H9 (cell line): ENCODE results near the gene STARD10. TPM values are rescaled to one million over a fixed set of nuclear protein-coding genes. Genes with fewer than 3 reads are reported as not detected.

Experiments
- DNase-seq: peaks from one replicate; pipeline ENCODE4 v3.0.0-alpha.2; 2017
- H2AFZ ChIP-seq: one replicate; pipeline ENCODE4 v1.6.1; 2013; ENCODE audit warnings: mild to moderate bottlenecking, low read length, control low read depth, moderate library complexity
- H2AK5ac ChIP-seq: 2 replicates; pipeline ENCODE4 v1.6.1; 2013; ENCODE audit warnings: low read length, control low read depth, mixed read lengths; ENCODE audit not compliant: insufficient read length
- H2BK120ac ChIP-seq: one replicate; pipeline ENCODE4 v1.6.1; 2013; ENCODE audit warnings: low read depth, mild to moderate bottlenecking, low read length, control low read depth, inconsistent platforms; ENCODE audit not compliant: poor library complexity, severe bottlenecking
- H2BK12ac ChIP-seq: 2 replicates; pipeline ENCODE4 v1.6.1; 2013; ENCODE audit warnings: low read length, control low read depth, mixed read lengths, low read depth; ENCODE audit not compliant: insufficient read length
- H2BK15ac ChIP-seq: 2 replicates; pipeline ENCODE4 v1.6.1; 2013; ENCODE audit warnings: low read depth, low read length, control low read depth
- H2BK20ac ChIP-seq: one replicate; pipeline ENCODE4 v1.6.1; 2013; ENCODE audit warnings: low read depth, mild to moderate bottlenecking, low read length, control low read depth, inconsistent platforms; ENCODE audit not compliant: poor library complexity, severe bottlenecking
- H2BK5ac ChIP-seq: 2 replicates; pipeline ENCODE4 v1.6.1; 2013; ENCODE audit warnings: low read length, control low read depth, mixed read lengths; ENCODE audit not compliant: insufficient read length
- H3K14ac ChIP-seq: 2 replicates; pipeline ENCODE4 v1.6.1; 2013; ENCODE audit warnings: low read length, control low read depth; ENCODE audit not compliant: insufficient read depth
- H3K18ac ChIP-seq: 2 replicates; pipeline ENCODE4 v1.6.1; 2013; ENCODE audit warnings: low read depth, mild to moderate bottlenecking, mixed read lengths, low read length, control low read depth; ENCODE audit not compliant: insufficient read length
- H3K23ac ChIP-seq: 2 replicates; pipeline ENCODE4 v1.6.1; 2013; ENCODE audit warnings: low read length, control low read depth, mixed read lengths, low read depth; ENCODE audit not compliant: insufficient read length
- H3K23me2 ChIP-seq: 2 replicates; pipeline ENCODE4 v1.6.1; 2013; ENCODE audit warnings: low read depth, mild to moderate bottlenecking, mixed read lengths, low read length, control low read depth; ENCODE audit not compliant: insufficient read length, poor library complexity, severe bottlenecking
- H3K27ac ChIP-seq: 2 replicates; pipeline ENCODE4 v1.5.1; 2013; ENCODE audit warnings: low read length, control low read depth, mixed read lengths, low read depth; ENCODE audit not compliant: insufficient read length
- H3K27me3 ChIP-seq: 2 replicates; pipeline ENCODE4 v1.6.1; 2013; ENCODE audit warnings: low read length, control low read depth, inconsistent platforms; ENCODE audit not compliant: insufficient read depth
- H3K4ac ChIP-seq: 2 replicates; pipeline ENCODE4 v1.6.1; 2013; ENCODE audit warnings: low read depth, mild to moderate bottlenecking, control low read depth, inconsistent platforms, low read length, moderate library complexity
- H3K4me1 ChIP-seq: 2 replicates; pipeline ENCODE4 v1.6.1; 2013; ENCODE audit warnings: low read length, control low read depth, inconsistent platforms; ENCODE audit not compliant: insufficient read depth
- H3K4me2 ChIP-seq: 2 replicates; pipeline ENCODE4 v1.6.1; 2013; ENCODE audit warnings: low read length, control low read depth, mixed read lengths; ENCODE audit not compliant: insufficient read length, insufficient read depth
- H3K56ac ChIP-seq: 2 replicates; pipeline ENCODE4 v1.6.1; 2013; ENCODE audit warnings: low read depth, mild to moderate bottlenecking, mixed read lengths, low read length, control low read depth; ENCODE audit not compliant: insufficient read length
- H3K79me1 ChIP-seq: 2 replicates; pipeline ENCODE4 v1.6.1; 2013; ENCODE audit warnings: low read depth, mild to moderate bottlenecking, moderate library complexity, low read length, control low read depth, inconsistent platforms; ENCODE audit not compliant: insufficient read depth, poor library complexity, severe bottlenecking
- H3K79me2 ChIP-seq: 2 replicates; pipeline ENCODE4 v1.6.1; 2013; ENCODE audit warnings: low read length, control low read depth, inconsistent platforms; ENCODE audit not compliant: insufficient read depth
- H3K9ac ChIP-seq: 2 replicates; pipeline ENCODE4 v1.6.1; 2013; ENCODE audit warnings: low read length, control low read depth, mixed read lengths; ENCODE audit not compliant: insufficient read length; ENCODE audit errors: extremely low read depth
- H3K9me3 ChIP-seq: one replicate; pipeline ENCODE4 v1.6.1; 2013; ENCODE audit warnings: low read depth, low read length, inconsistent platforms; ENCODE audit not compliant: control insufficient read depth
- H3T11ph ChIP-seq: one replicate; pipeline ENCODE4 v1.6.1; 2013; ENCODE audit warnings: mild to moderate bottlenecking, low read length, control low read depth, inconsistent platforms
- H4K20me1 ChIP-seq: one replicate; pipeline ENCODE4 v1.6.1; 2013; ENCODE audit not compliant: control insufficient read depth, insufficient read length, insufficient read depth
- H4K5ac ChIP-seq: 2 replicates; pipeline ENCODE4 v1.6.1; 2013; ENCODE audit warnings: low read depth, mild to moderate bottlenecking, mixed read lengths, low read length, control low read depth; ENCODE audit not compliant: insufficient read length
- H4K8ac ChIP-seq: replicated peaks from 2 replicates; pipeline ENCODE4 v1.6.1; 2013; ENCODE audit warnings: low read length, control low read depth, mixed read lengths, low read depth; ENCODE audit not compliant: insufficient read length
- H4K91ac ChIP-seq: 2 replicates; pipeline ENCODE4 v1.6.1; 2013; ENCODE audit warnings: low read depth, mild to moderate bottlenecking, moderate library complexity, mixed read lengths, low read length, control low read depth; ENCODE audit not compliant: insufficient read length
- H3K27ac Mint-ChIP-seq, 3 experiments: 2 replicates in 2 of 3; 3 replicates in 1 of 3; pipeline ENCODE4 v1.8.0; 2020 to 2021; ENCODE audit warnings: mixed read lengths in 3 of 3, mild to moderate bottlenecking in 1 of 3, moderate library complexity in 1 of 3
- H3K27me3 Mint-ChIP-seq: 2 replicates; pipeline ENCODE4 v1.8.0; 2021; ENCODE audit warnings: low read depth, mild to moderate bottlenecking, moderate library complexity, mixed read lengths
- H3K36me3 Mint-ChIP-seq, 3 experiments: 2 replicates in 2 of 3; 3 replicates in 1 of 3; pipeline ENCODE4 v1.8.0; 2020 to 2021; ENCODE audit warnings: low read depth in 3 of 3, mixed read lengths in 3 of 3; ENCODE audit not compliant: insufficient read depth in 1 of 3
- H3K4me1 Mint-ChIP-seq, 2 experiments: 2 replicates each; pipeline ENCODE4 v1.8.0; 2020; ENCODE audit warnings: mixed read lengths in 2 of 2
- H3K4me3 Mint-ChIP-seq, 2 experiments: 2 replicates in 1 of 2; 3 replicates in 1 of 2; pipeline ENCODE4 v1.8.0; 2020 to 2021; ENCODE audit warnings: mild to moderate bottlenecking in 2 of 2, mixed read lengths in 2 of 2, moderate library complexity in 1 of 2
- H3K9me3 Mint-ChIP-seq, 2 experiments: 2 replicates in 1 of 2; 3 replicates in 1 of 2; pipeline ENCODE4 v1.8.0; 2020; ENCODE audit warnings: mild to moderate bottlenecking in 2 of 2, mixed read lengths in 2 of 2, moderate library complexity in 1 of 2
- CTCF ChIP-seq: fragments of 200-600 bp; sonication (generic); conservative IDR thresholded peaks from 3 replicates; pipeline ENCODE4 v1.8.0; 2021; ENCODE audit warnings: antibody characterized with exemption, mild to moderate bottlenecking
- WGBS: extraction: QIAGEN DNeasy Blood & Tissue Kit; methylation state at CpG from one replicate; pipeline ENCODE4 v1.1.7; 2013; ENCODE audit warnings: missing lambda C conversion rate, low lambda C conversion rate, mixed read lengths; ENCODE audit not compliant: insufficient read length; ENCODE audit errors: extremely low coverage; 5-methylcytosine and 5-hydroxymethylcytosine counted together
- total RNA-seq: library from RNA; stranded (reverse); gene quantifications from 2 replicates; pipeline ENCODE4 v1.2.1, GENCODE V29; 2021

STARD10 gene
- total RNA-seq, 1 experiment from 2014 or later = 24.4 TPM

GRCh38 chr11:72759468-72759985 is 34.3 kb downstream of the STARD10 start:
- H3K23ac ChIP-seq = no peak overlapping the region
- H2BK5ac ChIP-seq = no peak overlapping the region
- H3K79me1 ChIP-seq = no peaks in the 10 kb centered on the region
- H3K27me3 Mint-ChIP-seq = peaks cover 2% of the 10 kb centered on the region; the same call in 1 of the 2 replicates
- H2BK15ac ChIP-seq = no peak overlapping the region
- no peak overlapping the region for H3K56ac ChIP-seq
- peaks cover 3 to 10% (median 4%) of the 10 kb centered on the region in 3 experiments; a peak in 5 of 7 replicates for H3K36me3 Mint-ChIP-seq
- TF ChIP-seq CTCF = no peak
- no peak overlapping the region for H3K4ac ChIP-seq
- H3K79me2 ChIP-seq = no peaks in the 10 kb centered on the region
- no peak overlapping the region for H2BK20ac ChIP-seq
- H3K9me3 ChIP-seq = no peaks in the 10 kb centered on the region
- no peak overlapping the region for H3K4me3 Mint-ChIP-seq
- H3K9me3 Mint-ChIP-seq = no peaks in the 10 kb centered on the region
- no peak overlapping the region for H4K8ac ChIP-seq
- no peak overlapping the region for H4K5ac ChIP-seq
- no peak overlapping the region for H2BK12ac ChIP-seq
- H3K18ac ChIP-seq = no peak overlapping the region
- no peak overlapping the region; the same call in 1 of the 2 replicates for H3K14ac ChIP-seq
- no peak for DNase-seq
- no peak overlapping the region for H3T11ph ChIP-seq
- H2AFZ ChIP-seq = no peak overlapping the region
- H3K4me2 ChIP-seq = no peak overlapping the region
- no peaks in the 10 kb centered on the region for H3K23me2 ChIP-seq
- H3K27ac ChIP-seq = no peak overlapping the region
- no peak overlapping the region for H3K9ac ChIP-seq
- no peak overlapping the region for H4K91ac ChIP-seq
- peaks cover 6 to 20% of the 10 kb centered on the region in 2 experiments for H3K4me1 Mint-ChIP-seq
- no peaks in the 10 kb centered on the region for H3K27me3 ChIP-seq
- no CpG with 5 or more reads among the region's 8 CpGs for WGBS
- H3K4me1 ChIP-seq = no peaks in the 10 kb centered on the region
- no peaks in the 10 kb centered on the region for H4K20me1 ChIP-seq
- H2AK5ac ChIP-seq = no peak overlapping the region
- H2BK120ac ChIP-seq = no peak overlapping the region
- no peak overlapping the region; a peak in 1 of 7 replicates for H3K27ac Mint-ChIP-seq
